ENCODE results near the gene TNFRSF18. TPM values are rescaled to one million over a fixed set of nuclear protein-coding genes. Genes with fewer than 3 reads are reported as not detected.

Gene TNFRSF18
- polyA plus RNA-seq, 1 donor from 2014 or later = not detected

GRCh38 chr1:1229770-1230169, 23.4 kb upstream of the TNFRSF18 start:
- Histone ChIP-seq H3K9me2 (ENCODE audit: insufficient read depth, low read length) (no peaks in the 10 kb centered on the region), H3K27me3 (ENCODE audit: insufficient read depth, low read depth, low read length) (no peaks in the 10 kb centered on the region), H3K9ac (ENCODE audit: low read length) (no peak overlapping the region), H3K36me3 (ENCODE audit: insufficient read depth, low read length) (no peaks in the 10 kb centered on the region), H3K79me2 (replicated peaks; ENCODE audit: insufficient read depth, low read length) (peaks cover 24% of the 10 kb centered on the region), H3K4me3 (ENCODE audit: low read length) (peak overlapping the region; percentile 94), H2AFZ (ENCODE audit: low read depth, low read length) (no peak overlapping the region), H3K9me3 (ENCODE audit: low read length) (no peaks in the 10 kb centered on the region), H3K27ac (ENCODE audit: low read length) (no peak overlapping the region), H3F3A (ENCODE audit: insufficient read depth, low read length, poor library complexity, severe bottlenecking) (no peaks in the 10 kb centered on the region), H3K4me2 (ENCODE audit: low read length) (no peak overlapping the region), H4K20me1 (ENCODE audit: insufficient read depth) (no peaks in the 10 kb centered on the region)
- TF ChIP-seq REST (IDR thresholded peaks at IDR 0.05; ENCODE audit: borderline replicate concordance) = no peak
- no peak for TF ChIP-seq RAD21 (conservative IDR thresholded peaks at IDR 0.05)
- TF ChIP-seq MXI1 (conservative IDR thresholded peaks at IDR 0.05; ENCODE audit: poor library complexity, severe bottlenecking) = no peak
- TF ChIP-seq TAF1 (IDR thresholded peaks at IDR 0.05; ENCODE audit: low read depth) = no peak
- no peak for TF ChIP-seq CTCF (IDR thresholded peaks at IDR 0.05; ENCODE audit: poor library complexity, severe bottlenecking)
- no peak for TF ChIP-seq EP300 (conservative IDR thresholded peaks at IDR 0.05; ENCODE audit: poor library complexity, severe bottlenecking)

GRCh38 chr1:1228596-1229321, 22.4 kb upstream of the TNFRSF18 start:
- H3K27ac ChIP-seq (ENCODE audit: low read length) = no peak overlapping the region
- H3K4me3 ChIP-seq (ENCODE audit: low read length) = no peak overlapping the region
- H4K20me1 ChIP-seq (ENCODE audit: insufficient read depth) = no peaks in the 10 kb centered on the region
- no peak overlapping the region for H3K9ac ChIP-seq (ENCODE audit: low read length)
- TF ChIP-seq REST (IDR thresholded peaks at IDR 0.05; ENCODE audit: borderline replicate concordance) = no peak
- no peak for TF ChIP-seq SMC3 (conservative IDR thresholded peaks at IDR 0.05; ENCODE audit: poor library complexity)
- no peak for TF ChIP-seq MXI1 (conservative IDR thresholded peaks at IDR 0.05; ENCODE audit: poor library complexity, severe bottlenecking)
- no peak for TF ChIP-seq CTCF (IDR thresholded peaks at IDR 0.05; ENCODE audit: poor library complexity, severe bottlenecking)
- no peak for TF ChIP-seq EZH2 (IDR thresholded peaks at IDR 0.05; ENCODE audit: borderline replicate concordance, insufficient read depth, low read length, poor library complexity, severe bottlenecking)
- no peak for TF ChIP-seq TAF1 (IDR thresholded peaks at IDR 0.05; ENCODE audit: low read depth)
- no peak for TF ChIP-seq RAD21 (conservative IDR thresholded peaks at IDR 0.05)
- TF ChIP-seq POLR2AphosphoS5 (IDR thresholded peaks at IDR 0.05) = no peak
- TF ChIP-seq EP300 (conservative IDR thresholded peaks at IDR 0.05; ENCODE audit: poor library complexity, severe bottlenecking) = no peak
- H3K9me2 ChIP-seq (ENCODE audit: insufficient read depth, low read length) = no peaks in the 10 kb centered on the region
- peaks cover 24% of the 10 kb centered on the region for H3K79me2 ChIP-seq (replicated peaks; ENCODE audit: insufficient read depth, low read length)
- no peak overlapping the region for H2AFZ ChIP-seq (ENCODE audit: low read depth, low read length)
- no peaks in the 10 kb centered on the region for H3K36me3 ChIP-seq (ENCODE audit: insufficient read depth, low read length)
- H3K27me3 ChIP-seq (ENCODE audit: insufficient read depth, low read depth, low read length) = no peaks in the 10 kb centered on the region
- no peaks in the 10 kb centered on the region for H3F3A ChIP-seq (ENCODE audit: insufficient read depth, low read length, poor library complexity, severe bottlenecking)
- no peak overlapping the region for H3K4me2 ChIP-seq (ENCODE audit: low read length)
- H3K9me3 ChIP-seq (ENCODE audit: low read length) = no peaks in the 10 kb centered on the region

Data from neural cell (in vitro differentiated cells).